Measurements from ENCODE around the gene MYH6.
"Not testable (repeated sequence)": the region's sequence is repeated elsewhere in the genome, so short reads cannot be mapped to it uniquely, and the experiment has no call there.

The MYH6 gene

GRCh38 chr14:23389871-23390270 is 18.2 kb downstream of the MYH6 start:
- DNase-seq: not testable (repeated sequence)

DNA sequence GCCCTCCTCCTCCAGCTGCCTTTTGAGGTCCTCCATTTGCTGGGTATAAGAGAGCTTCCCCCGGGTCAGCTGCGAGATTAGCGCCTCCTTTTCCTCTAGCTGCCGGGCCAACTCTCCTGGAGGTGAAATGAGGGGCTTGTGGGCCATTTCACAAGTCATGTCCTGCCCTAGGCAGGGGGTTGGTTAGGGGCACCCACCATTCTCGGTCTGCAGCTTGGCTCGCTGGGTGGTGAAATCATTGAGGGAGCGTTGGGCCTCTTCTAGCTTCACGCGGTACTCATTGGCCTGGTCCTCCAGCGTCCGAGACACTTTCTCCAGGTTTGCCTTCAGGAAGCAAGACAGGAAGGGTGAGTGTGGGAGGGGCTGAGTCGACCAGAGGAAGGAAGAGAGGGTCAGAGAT is 18.7 kb downstream of the MYH6 start:
- DNase-seq: no peak

- DNase-seq: no peak
Observed at GRCh38 chr14:23388996-23389395, 19.1 kb downstream of the MYH6 start.

GRCh38 chr14:23387916-23388882 is 19.9 kb downstream of the MYH6 start:
- DNase-seq: no peak

GRCh38 chr14:23386999-23387398 is 21.1 kb downstream of the MYH6 start:
- no peak for DNase-seq

DNA sequence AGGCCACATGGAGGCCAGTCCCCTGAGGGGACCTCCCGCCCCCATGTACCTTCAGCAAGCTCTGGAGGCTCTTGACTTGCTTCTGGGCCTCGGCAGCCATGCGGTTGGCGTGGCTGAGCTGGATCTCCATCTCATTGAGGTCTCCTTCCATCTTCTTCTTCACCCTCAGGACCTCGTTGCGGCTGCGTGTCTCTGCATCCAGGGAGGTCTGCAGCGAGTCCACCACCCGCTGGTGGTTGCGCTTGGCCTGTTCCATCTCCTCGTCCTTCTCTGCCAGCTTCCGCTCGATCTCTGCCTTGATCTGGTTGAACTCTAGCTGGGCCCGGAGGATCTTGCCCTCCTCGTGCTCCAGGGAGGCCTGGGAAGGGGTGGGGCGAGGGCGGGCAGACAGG is 21.8 kb downstream of the MYH6 start:
- DNase-seq: not testable (repeated sequence)

GRCh38 chr14:23385642-23386265 is 22.3 kb downstream of the MYH6 start:
- DNase-seq: no peak

DNA sequence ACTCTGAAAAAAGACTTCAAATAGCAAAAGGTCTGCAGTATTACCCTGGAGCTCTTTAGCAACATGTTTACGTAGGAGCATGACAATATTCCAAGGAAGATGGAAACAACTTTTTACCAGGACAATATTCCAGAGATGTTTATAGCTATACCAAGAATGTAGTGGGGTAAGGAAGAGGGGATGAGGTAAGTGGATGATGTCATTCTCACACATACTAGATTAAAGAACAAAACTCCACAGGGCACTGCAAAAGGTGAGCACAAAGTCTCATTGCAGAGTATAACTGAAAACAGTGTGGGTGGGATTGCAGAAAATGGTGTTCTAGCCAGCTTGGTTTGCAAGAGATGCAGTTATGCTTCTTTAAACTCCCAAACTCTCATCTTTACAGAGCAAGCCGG is 22.8 kb downstream of the MYH6 start:
- DNase-seq: no peak

GRCh38 chr14:23384364-23385080 is 23.6 kb downstream of the MYH6 start:
- DNase-seq: no peak

GRCh38 chr14:23382731-23383440 is 25.2 kb downstream of the MYH6 start:
- DNase-seq: no peak

GRCh38 chr14:23382276-23382675 is 25.8 kb downstream of the MYH6 start:
- no peak for DNase-seq

DNA sequence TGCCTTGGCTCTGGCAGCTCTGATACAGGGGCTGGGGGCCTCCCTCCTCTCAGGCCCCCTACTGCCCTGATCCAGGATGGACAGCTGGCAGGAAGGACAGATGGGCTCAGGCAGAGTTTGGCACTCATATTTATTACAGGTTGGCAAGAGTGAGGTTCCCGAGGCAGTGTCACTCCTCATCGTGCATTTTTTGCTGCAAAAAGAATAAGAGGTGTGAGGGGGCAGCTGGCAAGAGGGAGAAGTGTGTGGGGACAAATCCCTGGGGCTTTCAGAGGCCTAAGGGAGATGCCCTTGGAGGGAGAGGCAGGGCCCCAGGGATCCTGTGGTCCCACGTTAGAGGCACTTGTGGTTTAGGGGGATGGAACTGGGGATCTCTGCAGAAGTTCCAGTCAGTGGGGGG is 26.2 kb downstream of the MYH6 start:
- DNase-seq: no peak

DNA sequence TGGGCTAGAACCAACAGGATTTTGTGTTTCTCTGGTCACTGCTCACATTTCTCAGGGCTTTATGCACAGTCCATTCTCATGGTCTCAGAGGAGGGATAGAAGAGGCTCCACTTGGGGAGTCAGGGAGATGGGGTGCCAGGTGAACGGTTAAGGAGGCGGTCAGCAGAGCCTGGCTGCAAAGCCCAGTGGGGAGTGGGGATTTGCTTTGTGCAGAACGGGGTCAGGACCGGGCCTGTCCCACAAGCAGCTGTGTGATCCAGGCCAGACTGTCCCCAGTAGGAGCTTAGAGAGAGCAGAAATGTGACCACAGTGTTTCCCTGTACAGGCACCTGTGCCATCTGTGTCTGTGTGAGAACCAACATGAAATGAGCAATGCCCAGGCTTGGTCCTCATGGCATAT is 27.1 kb downstream of the MYH6 start:
- no peak for DNase-seq

- no peak for DNase-seq
Observed at GRCh38 chr14:23380197-23380914, 27.7 kb downstream of the MYH6 start.

DNA sequence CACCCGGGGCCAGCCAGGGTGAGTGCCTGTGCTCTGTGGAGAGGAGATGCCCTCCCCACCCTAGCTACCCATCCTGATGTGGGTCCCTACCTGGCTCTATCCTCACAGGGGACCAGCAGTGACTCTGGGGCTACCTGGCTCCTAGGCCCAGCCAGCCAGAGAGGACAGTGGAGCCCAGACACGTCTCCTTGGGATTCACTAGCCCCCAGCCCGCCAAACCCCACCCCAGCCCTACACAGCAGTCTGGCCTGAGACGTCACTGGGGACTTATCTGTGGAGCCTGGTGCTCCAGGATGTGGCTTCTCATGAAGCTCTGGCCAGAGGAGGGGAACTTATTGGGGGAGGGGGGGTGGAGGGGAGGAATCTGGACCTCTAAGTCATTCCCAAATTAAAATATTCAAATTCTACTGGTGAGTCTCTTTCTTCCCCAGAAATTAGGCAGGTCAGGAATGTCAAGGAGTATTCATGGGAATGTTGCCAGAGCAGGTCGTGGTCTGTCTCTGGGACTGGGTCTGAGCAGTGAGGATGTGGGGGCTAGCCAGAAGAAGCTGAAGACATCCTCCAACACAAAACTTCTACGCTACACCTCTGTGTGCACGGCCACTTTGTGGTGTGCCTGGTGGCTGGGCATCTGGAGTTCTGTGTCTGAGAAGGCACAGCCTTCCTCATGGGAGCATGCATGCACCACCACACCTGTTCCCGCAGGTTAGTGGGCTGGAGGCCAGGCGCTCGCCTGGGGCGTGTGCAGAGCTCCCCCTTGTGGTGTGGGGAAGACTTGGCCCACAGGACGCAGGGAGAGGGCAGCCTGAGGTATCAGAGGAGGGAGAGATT is 28.5 kb downstream of the MYH6 start:
- peak; percentile 65 to 79 (median 65) for DNase-seq

- DNase-seq: no peak
Observed at GRCh38 chr14:23378612-23379220, 29.4 kb downstream of the MYH6 start.

DNA sequence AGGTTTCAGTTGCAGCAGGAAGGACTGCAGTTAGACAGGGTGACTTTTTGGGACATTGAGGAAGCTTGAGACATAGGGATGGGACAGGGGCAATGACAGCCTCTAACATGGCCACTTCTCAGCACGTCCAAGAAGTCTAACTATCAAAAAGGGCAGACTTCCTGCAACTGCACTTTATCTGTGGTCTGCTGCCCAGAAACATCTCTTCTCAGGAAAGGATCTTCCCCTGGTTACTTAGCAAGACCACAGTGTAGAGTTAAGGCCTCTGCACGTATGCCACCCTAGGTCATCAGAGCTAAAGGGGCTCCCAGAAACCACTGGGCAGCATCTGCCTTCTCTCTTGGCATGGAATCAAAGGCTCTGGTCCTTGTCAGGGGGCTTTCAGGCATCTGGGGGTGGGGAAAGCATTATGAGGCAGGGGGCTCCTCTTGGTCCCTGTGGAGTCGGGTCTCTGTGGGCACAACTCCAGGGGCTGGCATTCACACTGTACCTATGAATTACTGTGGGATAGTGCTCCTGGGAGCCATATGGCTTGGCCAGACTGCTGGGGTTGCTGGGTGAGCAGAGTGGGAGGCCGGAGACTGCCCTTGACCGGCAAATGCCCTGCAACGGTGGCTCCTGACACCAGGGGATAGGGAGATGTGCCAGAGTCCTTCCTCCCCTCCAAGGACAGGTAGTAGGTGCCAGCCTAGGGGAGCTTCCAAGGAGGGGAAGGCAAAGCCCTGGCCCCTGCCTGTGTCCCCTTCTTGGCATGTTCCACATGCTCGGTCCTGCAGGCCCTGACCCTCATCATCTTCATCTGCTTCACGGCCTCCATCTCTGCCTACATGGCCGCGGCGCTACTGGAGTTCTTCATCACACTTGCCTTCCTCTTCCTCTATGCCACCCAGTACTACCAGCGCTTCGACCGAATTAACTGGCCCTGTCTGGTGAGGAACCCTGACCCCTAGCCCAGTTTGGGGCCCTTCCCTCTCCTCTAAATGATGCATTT is 30.2 kb downstream of the MYH6 start:
- no peak for DNase-seq

- DNase-seq: no peak
Observed at GRCh38 chr14:23377198-23377550, 30.9 kb downstream of the MYH6 start.

DNA sequence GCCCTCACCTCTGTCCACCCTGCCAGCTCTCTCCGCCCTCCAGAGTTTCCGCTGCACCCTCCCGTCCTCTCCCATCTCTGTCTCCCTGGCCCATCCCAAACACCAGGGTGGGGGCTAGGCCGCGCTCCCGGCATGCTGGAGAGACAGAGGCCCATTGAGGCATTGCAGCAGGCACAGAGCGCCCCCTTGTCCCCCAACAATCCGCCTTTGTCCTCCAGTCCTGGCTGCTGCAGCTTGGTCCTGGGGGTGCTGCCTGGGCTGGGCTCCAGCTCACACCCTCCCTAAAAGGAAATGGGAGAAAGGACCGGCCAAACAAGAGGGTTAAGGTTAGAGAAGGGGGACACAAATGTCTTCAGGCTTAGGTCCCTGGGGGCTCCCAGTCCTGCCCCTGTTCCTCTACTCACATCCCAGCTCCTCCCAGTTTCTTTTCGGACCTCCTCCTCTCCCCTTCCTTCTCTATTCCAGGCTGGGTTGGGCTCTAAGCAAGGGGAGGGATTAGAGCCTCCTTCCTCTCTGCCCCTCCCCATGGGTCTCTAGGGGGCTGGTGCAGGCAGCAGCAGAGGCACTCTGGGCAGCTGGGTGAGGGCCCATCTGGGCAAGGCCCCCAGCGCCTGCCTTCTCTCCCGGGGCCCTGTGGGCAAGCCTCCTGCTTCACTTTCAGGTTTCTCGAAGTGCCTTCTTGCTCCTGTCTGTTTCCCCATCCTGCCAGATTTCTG is 31.4 kb downstream of the MYH6 start, which contains the start of gene CMTM5:
Gene CMTM5, plus strand, starts transcription at position 565 of the 716 bp plus-strand sequence. CDS start 206 bp downstream, outside the sequence.
- DNase-seq: no peak

All from NCI-H1417 (cell line).